K562 (cell line): ENCODE results near the gene NBEAL2. TPM values are rescaled to one million over a fixed set of nuclear protein-coding genes. Genes with fewer than 3 reads are reported as not detected.

ENCODE experiments used
- ASH1L ChIP-seq: fragments of 450-650 bp; IDR thresholded peaks from 2 replicates; pipeline ENCODE4 v1.6.1; 2018; ENCODE audit warnings: borderline replicate concordance, mild to moderate bottlenecking, low read depth; ENCODE audit not compliant: partially characterized antibody
- CREBBP ChIP-seq: IDR thresholded peaks from one replicate; pipeline ENCODE4 v1.6.1; 2012; ENCODE audit warnings: low read depth, mild to moderate bottlenecking, control low read depth, inconsistent platforms, low read length
- HCFC1 ChIP-seq: IDR thresholded peaks from 2 replicates; pipeline ENCODE4 v1.6.1; 2012; ENCODE audit warnings: low read depth, low read length, improper control_type of control experiment
- HDAC3 ChIP-seq: fragments of 450-650 bp; IDR thresholded peaks from 2 replicates; pipeline ENCODE4 v1.6.1; 2018; ENCODE audit warnings: borderline replicate concordance, mild to moderate bottlenecking, moderate library complexity; ENCODE audit not compliant: partially characterized antibody
- HNRNPH1 ChIP-seq: fragments of 200-400 bp; formaldehyde crosslinking; optimal IDR thresholded peaks from 2 replicates; pipeline ENCODE3; 2017; ENCODE audit warnings: low read depth, mild to moderate bottlenecking, low read length, moderate library complexity
- RBM17 ChIP-seq: fragments of 200-400 bp; formaldehyde crosslinking; IDR thresholded peaks from 2 replicates; pipeline ENCODE4 v1.6.1; 2017; ENCODE audit warnings: low read depth, mild to moderate bottlenecking, low read length, borderline replicate concordance
- TARDBP ChIP-seq: fragments of 450-650 bp; IDR thresholded peaks from 2 replicates; pipeline ENCODE4 v1.6.1; 2016
- ZBTB1 ChIP-seq: sonication (generic); formaldehyde crosslinking; IDR thresholded peaks from 2 replicates; pipeline ENCODE4 v1.8.1; 2023; ENCODE audit warnings: missing genetic modification reagents, low read depth, mild to moderate bottlenecking, borderline replicate concordance
- ZNF165 ChIP-seq: fragments of 250-450 bp; sonication (Bioruptor Pico); IDR thresholded peaks from 2 replicates; pipeline ENCODE4 v1.4.0; 2020; ENCODE audit warnings: borderline replicate concordance
- ZNF77 ChIP-seq: fragments of 250-450 bp; sonication (Bioruptor Pico); IDR thresholded peaks from 2 replicates; pipeline ENCODE4 v1.5.0; 2020
- polyA plus RNA-seq, 8 experiments: library from polyadenylated mRNA; depleted of rRNA in 4 of 8; stranded (reverse) in 5 of 8; unstranded in 3 of 8; fragments of >200 nt; fragmentation: Nextera tagmentation in 2 of 8; fragmentation: Illumina TruSeq in 1 of 8; extraction: Ambion mirVana in 2 of 8; extraction: Trizol in 1 of 8; gene quantifications; 2 replicates each; pipeline versions ENCODE4 v1.2.1 to v1.2.3, GENCODE V29; 2011 to 2014; ENCODE audit warnings: inconsistent platforms in 1 of 8, missing spikeins in 1 of 8
- total RNA-seq, 7 experiments: library from RNA; depleted of rRNA in 6 of 7; stranded (reverse); fragments of >200 nt in 6 of 7; fragmentation: Illumina TruSeq in 2 of 7; extraction: Trizol in 2 of 7; gene quantifications; 2 replicates each; pipeline versions ENCODE4 v1.2.1 to v1.2.3, GENCODE V29; 2011 to 2021; ENCODE audit warnings: low replicate concordance in 1 of 7
- TF ChIP-seq, protein P1 (sequence below): sonication (generic); formaldehyde crosslinking; IDR thresholded peaks from 2 replicates; pipeline ENCODE4 v1.4.0; 2020; ENCODE audit warnings: mild to moderate bottlenecking, missing genetic modification reagents
- TF ChIP-seq, protein P2 (sequence below): sonication (generic); formaldehyde crosslinking; IDR thresholded peaks from 2 replicates; pipeline ENCODE4 v1.8.0; 2022; ENCODE audit warnings: mild to moderate bottlenecking, missing genetic modification reagents
- TF ChIP-seq, protein P3 (sequence below): fragments of 450-650 bp; IDR thresholded peaks from 2 replicates; pipeline ENCODE4 v1.6.1; 2016; ENCODE audit warnings: low read depth
- TF ChIP-seq, protein P4 (sequence below), 2 experiments: IDR thresholded peaks; 2 replicates each; pipeline ENCODE4 v1.6.1; 2011; ENCODE audit warnings: borderline replicate concordance in 1 of 2, control low read depth in 1 of 2, low read depth in 1 of 2, low read length in 1 of 2, mild to moderate bottlenecking in 1 of 2, mixed read lengths in 1 of 2, moderate library complexity in 1 of 2; ENCODE audit not compliant: insufficient read depth in 1 of 2, insufficient read length in 1 of 2, poor library complexity in 1 of 2, severe bottlenecking in 1 of 2; ENCODE audit errors: extremely low read depth in 1 of 2

NBEAL2 gene
- total and polyA plus RNA-seq, 9 of the 15 experiments (the other 6 are each of a cell fraction or from before 2014, with no cell fraction given): 0.06 to 114 (median 29.6) TPM

DNA sequence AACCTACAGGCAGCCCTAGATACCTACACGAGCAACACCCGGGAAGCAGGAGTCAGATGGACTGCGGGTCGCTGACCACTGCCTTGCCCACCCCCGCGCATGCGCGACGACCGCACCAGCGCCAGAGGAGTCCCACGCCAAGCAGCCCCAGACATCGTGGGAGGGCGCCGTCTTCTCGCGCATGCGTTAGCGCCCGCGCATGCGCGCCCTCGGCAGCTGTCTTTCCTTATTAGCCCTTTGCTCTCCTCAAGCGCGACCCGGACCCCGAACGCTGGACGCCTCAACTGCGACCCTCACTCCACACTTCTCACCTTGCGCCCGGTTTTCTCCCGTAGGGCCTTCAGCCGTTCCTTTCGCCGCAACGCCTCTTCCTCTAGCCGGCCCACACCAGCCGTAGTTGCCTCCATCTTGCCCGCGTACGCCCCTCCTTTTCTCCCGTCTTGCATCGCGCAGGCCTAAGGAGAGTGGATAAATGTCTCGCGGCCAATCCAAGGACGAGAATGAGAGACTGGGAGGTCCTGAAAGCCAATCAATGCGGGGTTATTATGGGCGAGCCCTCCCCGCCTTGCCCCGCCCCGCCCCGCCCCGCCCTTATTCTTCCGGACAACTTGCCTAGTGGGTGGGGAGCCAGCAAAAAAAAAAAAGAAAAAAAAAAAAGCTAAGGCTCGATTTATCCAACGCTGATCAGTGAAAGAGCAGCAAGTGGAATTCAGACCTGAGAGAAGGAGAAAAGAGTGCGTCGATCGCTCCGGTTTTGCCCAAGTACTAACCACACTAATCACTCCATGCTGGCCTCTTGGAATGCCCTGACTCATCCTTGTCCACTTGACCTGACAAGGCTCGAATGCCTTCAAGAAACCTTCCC lies 2.9 kb upstream of the NBEAL2 start, which contains the start of gene CCDC12 (continued):
- TF ChIP-seq TARDBP (peak; percentile 60; the same call in 1 of the 2 replicates), ZNF165 (CRISPR knock-in tag) (no peak), ASH1L (peak; percentile 62), ZNF77 (CRISPR knock-in tag) (no peak), RBM17 (no peak), CREBBP (no peak), HNRNPH1 (no peak), HCFC1 (peak; percentile 67), HDAC3 (no peak), ZBTB1 (CRISPR knock-in tag) (peak; percentile 74; the same call in 1 of the 2 replicates)
- TF ChIP-seq, protein P1, sequence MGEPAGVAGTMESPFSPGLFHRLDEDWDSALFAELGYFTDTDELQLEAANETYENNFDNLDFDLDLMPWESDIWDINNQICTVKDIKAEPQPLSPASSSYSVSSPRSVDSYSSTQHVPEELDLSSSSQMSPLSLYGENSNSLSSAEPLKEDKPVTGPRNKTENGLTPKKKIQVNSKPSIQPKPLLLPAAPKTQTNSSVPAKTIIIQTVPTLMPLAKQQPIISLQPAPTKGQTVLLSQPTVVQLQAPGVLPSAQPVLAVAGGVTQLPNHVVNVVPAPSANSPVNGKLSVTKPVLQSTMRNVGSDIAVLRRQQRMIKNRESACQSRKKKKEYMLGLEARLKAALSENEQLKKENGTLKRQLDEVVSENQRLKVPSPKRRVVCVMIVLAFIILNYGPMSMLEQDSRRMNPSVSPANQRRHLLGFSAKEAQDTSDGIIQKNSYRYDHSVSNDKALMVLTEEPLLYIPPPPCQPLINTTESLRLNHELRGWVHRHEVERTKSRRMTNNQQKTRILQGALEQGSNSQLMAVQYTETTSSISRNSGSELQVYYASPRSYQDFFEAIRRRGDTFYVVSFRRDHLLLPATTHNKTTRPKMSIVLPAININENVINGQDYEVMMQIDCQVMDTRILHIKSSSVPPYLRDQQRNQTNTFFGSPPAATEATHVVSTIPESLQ: peak; percentile 42; the same call in 1 of the 2 replicates
- TF ChIP-seq, protein P2, sequence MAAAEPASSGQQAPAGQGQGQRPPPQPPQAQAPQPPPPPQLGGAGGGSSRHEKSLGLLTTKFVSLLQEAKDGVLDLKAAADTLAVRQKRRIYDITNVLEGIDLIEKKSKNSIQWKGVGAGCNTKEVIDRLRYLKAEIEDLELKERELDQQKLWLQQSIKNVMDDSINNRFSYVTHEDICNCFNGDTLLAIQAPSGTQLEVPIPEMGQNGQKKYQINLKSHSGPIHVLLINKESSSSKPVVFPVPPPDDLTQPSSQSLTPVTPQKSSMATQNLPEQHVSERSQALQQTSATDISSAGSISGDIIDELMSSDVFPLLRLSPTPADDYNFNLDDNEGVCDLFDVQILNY (CRISPR knock-in tag): no peak; the same call in 1 of the 2 replicates
- TF ChIP-seq, protein P3, sequence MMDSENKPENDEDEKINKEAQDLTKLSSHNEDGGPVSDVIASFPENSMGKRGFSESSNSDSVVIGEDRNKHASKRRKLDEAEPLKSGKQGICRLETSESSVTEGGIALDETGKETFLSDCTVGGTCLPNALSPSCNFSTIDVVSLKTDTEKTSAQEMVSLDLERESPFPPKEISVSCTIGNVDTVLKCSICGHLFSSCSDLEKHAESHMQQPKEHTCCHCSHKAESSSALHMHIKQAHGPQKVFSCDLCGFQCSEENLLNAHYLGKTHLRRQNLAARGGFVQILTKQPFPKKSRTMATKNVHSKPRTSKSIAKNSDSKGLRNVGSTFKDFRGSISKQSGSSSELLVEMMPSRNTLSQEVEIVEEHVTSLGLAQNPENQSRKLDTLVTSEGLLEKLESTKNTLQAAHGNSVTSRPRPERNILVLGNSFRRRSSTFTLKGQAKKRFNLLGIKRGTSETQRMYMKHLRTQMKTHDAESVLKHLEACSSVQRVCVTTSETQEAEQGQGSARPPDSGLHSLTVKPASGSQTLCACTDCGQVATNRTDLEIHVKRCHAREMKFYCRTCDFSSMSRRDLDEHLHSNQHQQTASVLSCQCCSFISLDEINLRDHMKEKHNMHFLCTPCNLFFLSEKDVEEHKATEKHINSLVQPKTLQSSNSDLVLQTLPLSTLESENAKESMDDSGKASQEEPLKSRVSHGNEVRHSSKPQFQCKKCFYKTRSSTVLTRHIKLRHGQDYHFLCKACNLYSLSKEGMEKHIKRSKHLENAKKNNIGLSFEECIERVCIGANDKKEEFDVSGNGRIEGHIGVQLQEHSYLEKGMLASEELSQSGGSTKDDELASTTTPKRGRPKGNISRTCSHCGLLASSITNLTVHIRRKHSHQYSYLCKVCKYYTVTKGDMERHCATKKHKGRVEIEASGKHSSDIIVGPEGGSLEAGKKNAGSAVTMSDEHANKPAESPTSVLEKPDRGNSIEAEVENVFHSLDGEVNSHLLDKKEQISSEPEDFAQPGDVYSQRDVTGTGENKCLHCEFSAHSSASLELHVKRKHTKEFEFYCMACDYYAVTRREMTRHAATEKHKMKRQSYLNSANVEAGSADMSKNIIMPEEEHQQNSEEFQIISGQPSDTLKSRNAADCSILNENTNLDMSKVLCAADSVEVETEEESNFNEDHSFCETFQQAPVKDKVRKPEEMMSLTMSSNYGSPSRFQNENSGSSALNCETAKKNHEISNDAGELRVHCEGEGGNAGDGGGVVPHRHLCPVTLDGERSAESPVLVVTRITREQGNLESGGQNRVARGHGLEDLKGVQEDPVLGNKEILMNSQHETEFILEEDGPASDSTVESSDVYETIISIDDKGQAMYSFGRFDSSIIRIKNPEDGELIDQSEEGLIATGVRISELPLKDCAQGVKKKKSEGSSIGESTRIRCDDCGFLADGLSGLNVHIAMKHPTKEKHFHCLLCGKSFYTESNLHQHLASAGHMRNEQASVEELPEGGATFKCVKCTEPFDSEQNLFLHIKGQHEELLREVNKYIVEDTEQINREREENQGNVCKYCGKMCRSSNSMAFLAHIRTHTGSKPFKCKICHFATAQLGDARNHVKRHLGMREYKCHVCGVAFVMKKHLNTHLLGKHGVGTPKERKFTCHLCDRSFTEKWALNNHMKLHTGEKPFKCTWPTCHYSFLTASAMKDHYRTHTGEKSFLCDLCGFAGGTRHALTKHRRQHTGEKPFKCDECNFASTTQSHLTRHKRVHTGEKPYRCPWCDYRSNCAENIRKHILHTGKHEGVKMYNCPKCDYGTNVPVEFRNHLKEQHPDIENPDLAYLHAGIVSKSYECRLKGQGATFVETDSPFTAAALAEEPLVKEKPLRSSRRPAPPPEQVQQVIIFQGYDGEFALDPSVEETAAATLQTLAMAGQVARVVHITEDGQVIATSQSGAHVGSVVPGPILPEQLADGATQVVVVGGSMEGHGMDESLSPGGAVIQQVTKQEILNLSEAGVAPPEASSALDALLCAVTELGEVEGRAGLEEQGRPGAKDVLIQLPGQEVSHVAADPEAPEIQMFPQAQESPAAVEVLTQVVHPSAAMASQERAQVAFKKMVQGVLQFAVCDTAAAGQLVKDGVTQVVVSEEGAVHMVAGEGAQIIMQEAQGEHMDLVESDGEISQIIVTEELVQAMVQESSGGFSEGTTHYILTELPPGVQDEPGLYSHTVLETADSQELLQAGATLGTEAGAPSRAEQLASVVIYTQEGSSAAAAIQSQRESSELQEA: no peak
- TF ChIP-seq, protein P4, sequence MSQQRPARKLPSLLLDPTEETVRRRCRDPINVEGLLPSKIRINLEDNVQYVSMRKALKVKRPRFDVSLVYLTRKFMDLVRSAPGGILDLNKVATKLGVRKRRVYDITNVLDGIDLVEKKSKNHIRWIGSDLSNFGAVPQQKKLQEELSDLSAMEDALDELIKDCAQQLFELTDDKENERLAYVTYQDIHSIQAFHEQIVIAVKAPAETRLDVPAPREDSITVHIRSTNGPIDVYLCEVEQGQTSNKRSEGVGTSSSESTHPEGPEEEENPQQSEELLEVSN (IDR thresholded peaks at IDR 0.05; ENCODE audit: borderline replicate concordance in 1 of 2, extremely low read depth in 1 of 2, insufficient read depth in 1 of 2, insufficient read length in 1 of 2, low read depth in 1 of 2, low read length in 1 of 2, poor library complexity in 1 of 2, severe bottlenecking in 1 of 2): peak; percentile 67 to 71
